HG03354 (cell line): ENCODE measurements around the gene PIK3R3.

Source experiments
- ATAC-seq: cut with Tn5 transposase; IDR thresholded peaks from one replicate; pipeline ENCODE4 v1.9.1; 2021; ENCODE audit warnings: mild to moderate bottlenecking; ENCODE audit not compliant: unreplicated experiment, poor library complexity, severe bottlenecking

Gene PIK3R3

DNA sequence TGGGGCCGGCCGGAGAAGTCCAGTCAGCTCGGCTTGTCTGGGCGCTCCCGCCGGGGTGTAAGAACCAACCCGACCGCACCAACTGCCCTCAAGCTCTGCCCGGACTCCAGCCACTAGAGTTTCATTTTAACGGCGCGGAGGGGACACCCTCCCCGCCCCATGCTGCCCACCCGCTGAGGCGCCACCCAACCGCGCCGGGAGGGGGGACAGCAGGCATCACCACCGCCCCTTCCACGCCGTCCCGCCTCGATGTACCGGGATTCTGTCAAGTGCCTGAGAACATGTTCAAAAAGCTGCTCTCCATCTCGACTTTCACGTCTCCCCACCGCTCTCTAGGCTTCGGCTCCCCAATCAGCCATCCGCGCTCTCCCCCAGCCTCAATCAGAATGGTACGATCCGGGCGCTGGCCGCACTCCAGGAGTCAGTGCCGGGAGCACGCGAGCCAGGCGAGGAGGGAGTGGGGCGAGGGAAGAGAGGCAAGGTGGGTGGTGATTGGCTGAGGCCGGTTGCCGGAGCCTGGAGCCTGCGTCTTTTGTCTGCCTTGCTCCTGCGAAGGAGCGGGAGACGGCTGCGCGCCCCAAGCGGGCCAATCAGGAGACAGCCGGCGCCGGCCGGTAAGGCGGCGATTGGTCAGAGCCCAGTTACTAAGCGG lies at the start of gene PIK3R3:
Gene PIK3R3 (minus strand): TSS at position 101 of the 652 bp plus-strand sequence. CDS start 677 bp downstream, outside the sequence.
- peak; percentile 88 for ATAC-seq

DNA sequence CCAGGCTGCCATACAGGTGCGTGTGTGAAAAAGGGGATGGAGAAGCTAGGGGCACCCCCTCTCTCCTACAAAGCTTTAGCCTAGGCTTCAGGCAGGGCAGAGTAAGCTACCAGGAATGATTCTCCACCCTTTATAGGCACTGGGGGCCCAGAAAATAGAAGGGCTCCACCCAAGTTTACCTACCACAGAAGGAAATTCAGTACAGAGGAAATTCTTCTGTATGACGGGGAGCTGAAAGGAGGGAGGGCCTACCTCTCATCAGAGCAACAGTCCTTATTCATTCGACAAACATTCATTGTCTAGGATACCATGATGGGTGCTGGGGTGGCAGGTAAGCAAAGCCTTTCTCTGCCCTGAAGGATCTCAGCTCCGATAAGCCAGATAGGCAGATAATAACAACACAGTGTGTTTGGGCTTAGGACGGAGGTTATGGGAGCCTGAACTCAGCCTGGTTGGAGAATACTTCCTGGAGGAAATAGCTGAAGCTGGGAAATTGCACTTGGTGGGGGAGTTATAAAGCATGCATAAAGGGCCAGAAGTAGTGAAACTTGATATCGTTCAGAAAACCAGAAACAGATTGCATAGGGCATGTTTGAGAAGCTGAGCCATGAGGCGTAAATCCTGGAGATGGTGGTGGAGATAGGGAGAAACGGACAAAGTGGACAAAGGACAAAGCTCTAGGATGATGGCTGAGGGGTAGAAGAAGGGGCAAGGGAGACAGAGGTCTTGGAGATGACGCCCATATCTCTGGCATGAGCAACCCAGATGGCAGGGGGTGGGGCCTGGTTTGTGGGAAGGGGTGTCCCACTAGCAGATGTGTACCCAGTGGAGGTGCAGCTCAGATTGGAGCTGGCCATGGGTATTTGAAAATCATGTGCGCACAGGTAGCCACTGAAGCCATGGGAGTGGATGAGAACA lies 49.2 kb upstream of the PIK3R3 start:
- no peak for ATAC-seq

DNA sequence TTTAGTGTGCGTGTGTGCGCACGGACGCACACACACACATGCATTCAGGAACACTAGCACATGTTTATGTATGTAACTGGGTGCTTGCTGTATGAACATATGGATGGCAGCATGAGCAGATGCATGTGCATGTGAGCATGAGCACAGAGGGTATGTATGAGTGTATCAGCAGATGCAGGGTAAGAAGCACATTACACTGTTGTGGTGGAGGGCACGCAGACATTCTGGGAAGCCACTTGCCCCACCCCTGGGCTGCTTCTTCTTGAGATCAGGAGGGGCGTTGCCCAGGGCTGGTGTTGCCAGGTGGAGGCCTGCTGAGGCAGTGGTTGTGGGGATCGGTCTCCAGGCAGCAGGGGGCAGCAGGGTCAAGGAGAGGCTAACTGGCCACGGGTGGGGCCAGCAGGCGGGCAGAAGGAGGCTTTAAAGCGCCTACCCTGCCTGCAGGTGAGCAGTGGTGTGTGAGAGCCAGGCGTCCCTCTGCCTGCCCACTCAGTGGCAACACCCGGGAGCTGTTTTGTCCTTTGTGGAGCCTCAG lies 47.7 kb upstream of the PIK3R3 start:
- no peak for ATAC-seq

DNA sequence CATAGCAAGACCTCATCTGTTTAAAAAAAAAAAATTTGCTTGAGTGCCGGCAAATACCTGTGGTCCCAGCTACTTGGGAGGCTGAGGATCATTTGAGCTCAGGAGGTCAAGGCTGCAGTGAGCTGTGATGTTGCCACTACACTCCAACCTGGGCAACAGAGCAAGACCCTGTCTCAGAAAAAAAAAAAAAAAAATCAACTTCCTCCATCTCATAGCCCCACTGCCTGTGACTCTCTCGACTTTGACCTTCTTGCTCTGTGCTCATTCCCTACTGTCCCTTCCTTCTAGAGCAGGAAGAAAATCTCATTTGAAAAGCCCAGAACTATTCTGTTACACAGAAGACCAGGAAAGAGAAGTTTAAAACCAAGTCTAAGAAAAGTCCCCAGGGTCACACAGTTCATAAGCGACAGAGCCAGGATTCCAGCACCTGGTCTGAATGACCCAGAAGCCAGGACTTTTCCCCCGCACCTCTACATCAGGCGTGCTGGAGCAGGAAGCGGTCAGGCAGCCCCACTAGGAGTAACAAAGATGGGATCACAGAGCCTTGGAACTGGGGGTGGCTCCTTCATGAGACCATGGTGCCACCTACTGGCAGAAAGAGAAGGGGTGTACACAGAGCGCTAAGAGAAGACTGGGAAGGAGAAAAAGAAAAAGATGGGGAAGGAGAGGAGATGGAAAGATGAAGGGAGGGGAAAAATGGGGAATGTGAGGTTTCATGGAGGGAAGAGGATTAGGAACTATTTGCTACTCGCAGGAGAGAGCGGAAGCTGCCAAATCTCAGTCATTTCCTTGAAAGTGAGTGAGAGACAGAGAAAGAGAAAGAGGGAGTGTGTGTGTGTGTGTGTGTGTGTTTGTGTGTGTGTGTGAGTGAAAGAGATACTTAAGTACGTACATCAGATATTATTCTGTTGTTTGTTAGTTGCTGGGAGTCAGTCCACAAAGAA lies 47.0 kb upstream of the PIK3R3 start:
- ATAC-seq: peak; percentile 50

DNA sequence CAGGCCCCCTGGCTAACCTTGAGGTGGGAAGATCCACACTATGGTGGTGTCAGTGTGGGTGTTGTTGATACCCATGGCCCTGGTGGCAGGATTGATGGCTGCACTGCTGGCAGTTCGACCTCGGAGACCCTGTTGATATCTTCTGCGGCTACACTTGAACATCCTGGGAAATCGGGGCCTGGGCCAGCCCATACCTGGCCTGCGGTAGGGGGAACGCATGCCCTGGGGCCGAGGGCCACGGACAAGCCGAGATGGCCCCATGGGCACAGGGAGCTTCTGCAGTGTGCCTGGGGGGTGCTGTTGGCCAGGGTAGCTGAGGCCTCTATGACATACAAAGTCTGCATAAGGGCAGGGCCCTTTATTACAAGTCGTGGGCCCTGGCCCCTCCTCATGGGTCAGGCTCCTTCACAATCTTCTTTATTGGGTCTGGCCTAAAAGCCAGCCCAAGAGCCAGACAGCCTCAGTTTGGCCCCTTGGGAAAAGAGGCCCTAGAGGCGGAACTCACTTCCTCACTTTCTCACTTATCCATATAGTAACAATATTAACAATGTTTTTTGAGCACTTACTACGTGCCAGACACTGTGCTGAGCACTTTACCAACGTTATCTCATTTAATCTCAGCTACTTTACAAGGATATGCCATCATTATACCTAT lies 43.9 kb upstream of the PIK3R3 start, which contains the start of gene P3R3URF:
Gene P3R3URF (minus strand): TSS at position 278 of the 655 bp plus-strand sequence. CDS start 17 bp downstream, at position 261.
- no peak for ATAC-seq

DNA sequence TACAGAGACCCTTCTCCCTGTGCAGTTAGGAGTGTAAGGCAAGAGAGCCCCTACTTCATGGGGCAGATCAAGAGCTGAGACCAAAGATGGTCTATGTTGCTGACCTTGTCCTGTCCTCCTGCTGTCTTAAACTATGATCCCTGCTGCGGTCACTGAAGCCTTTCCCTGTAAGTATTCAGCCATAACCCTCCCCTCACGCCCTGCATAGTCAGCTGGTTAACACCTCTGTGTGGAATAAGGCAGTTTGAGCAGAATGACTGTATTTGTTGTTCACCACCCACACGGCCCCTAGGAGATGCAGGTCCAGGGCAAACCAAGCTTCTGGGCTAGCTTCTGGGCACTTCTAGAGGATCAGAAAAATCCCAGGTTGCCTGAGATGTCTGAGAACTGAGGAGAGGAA lies 42.8 kb upstream of the PIK3R3 start:
- no peak for ATAC-seq

DNA sequence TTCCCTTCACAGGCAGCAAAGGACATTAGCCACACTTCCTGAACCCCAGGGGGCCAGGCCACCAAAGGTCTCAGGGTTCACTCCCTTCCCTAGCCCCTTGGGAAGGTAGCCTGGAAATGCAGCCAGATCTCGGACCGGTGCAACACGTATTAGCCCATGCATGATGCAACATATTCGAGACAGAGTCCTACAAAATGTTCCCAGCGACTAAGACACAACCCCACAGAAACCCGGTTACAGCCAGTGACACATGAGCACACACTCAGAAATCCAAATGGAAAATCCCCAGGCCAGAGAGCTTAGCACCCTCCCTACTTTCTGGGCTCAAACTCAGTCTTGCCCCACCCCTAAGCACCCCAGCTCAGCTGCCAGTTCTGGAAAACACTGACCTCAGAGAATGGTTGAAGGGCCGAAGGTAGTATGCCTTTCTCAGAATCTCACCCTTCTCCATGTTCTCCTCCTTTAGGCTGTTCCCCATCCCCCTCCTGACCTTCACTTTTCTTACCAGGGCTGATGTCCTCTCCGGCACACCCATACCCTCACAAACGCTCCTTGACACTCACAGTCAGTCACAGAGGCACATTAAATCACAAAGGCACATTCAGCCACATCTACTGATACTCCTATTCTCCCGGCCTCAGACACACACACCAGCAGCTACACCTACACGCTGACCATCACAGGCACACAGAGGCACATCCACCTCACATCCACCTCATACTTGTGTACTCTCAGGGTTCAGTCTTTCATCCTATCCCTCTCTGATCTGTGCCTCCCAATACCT lies 42.2 kb upstream of the PIK3R3 start, which contains the start of gene TSPAN1:
Gene TSPAN1 (plus strand): TSS at position 640 of the 784 bp plus-strand sequence. CDS start 6,021 bp downstream, outside the sequence.
- no peak for ATAC-seq

DNA sequence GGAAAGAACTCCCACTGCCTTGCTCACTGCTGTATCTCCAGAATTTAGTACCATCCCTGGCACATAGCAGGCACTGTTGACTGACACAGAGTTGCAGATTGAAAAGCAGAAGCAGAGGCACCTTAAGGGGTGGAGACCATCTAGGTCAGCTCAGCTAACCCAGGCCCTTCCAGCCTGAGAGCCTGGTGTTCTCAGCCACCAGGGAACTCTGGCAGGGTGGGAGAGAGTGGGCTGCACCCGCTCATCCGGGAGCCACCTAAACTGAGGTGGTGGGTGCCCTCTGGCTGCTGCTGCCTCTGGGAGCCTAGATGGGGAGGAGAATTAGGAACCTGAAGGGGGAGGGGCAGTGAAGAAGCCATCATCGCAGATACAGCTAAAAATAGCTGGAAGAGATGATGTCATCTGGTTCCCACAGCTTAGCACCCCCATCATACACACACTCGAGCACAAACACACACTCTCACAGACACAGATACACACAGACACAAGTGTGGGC lies 41.0 kb upstream of the PIK3R3 start:
- no peak for ATAC-seq

DNA sequence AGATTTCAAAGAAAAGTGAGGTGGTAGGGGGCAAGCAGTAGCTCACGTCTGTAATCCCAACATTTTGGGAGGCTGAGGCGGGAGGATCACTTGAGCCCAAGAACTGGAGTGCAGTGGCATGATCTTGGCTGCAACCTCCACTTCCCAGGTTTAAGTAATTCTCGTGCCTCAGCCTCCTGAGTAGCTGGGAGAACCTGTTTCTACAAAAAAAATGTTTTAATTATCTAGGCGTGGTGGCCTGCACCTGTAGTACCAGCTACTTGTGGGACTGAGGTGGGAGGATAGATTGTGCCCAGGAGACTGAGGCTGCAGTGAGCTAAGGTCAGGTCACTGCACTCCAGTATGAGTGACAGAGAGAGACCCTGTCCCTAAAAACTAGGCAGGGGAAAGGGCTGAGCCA lies 39.9 kb upstream of the PIK3R3 start:
- no peak for ATAC-seq

DNA sequence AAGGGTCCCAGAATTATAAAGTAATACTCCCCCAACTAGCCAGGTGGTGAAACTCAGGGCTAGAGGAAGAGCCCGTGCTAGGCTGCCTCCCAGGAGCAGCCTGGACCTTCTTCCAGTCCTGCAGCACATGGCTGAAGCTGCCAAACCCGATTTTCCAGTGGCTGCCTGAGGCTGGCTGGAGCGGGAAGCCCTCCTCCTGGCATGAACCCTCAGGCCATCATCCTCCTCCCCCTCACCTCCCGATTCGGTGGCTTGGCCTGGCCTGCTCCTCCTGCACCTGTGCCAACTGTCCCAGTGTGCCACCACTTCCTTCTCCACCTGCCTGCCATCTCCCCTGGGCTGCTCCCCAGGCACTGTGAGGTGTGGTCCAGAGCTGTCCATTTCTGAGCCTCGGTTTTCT lies 39.4 kb upstream of the PIK3R3 start:
- no peak for ATAC-seq

DNA sequence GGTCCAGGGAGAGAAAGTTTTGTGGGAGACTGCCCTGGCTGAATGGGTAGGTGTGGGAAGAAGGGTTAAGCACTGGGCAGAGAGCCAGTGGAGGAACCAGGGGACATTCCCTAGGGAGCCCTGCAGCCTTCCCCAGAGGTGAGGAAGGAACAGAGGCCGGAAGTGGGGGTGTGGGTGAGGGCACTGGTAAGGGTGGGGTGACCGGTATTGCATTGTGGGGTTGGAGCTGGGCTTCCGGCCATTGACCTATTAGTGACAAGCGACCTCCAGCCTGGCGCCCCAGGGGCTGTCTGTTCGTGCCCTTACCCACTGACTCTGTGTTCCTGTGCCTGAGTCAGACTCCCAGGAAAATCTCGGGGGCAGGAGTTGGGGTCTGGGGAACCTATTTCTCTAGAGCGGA lies 38.9 kb upstream of the PIK3R3 start:
- no peak for ATAC-seq

DNA sequence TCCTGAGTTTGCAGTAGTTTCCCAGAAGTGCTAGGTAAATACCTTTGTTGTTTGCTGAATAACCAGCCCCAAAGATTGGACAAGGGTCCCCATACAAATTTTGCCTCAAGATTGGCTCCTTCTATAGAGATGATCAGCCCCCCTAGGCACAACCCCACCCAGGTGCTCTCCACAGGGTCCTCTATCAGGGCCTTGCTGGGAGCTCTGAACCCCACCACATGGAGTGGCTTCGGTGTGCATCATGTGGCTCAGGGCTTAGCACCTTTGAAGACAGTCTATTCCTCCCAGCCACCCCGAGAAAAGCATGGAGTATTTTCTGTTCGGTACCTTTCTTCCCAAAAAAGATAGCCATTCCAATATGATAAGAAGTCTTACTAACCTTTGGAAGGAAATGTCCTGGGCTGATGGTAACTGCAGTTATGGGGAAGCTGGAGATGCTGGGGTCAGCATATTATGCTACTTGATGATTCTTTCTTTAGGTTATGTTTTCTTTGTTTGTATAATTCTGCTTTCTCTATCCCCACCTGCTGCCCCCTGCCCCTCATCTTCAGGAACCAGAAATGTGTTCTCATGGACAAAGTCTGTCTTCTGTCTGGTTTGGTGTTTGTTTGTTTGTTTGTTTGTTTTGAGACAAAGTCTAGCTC lies 37.5 kb upstream of the PIK3R3 start:
- ATAC-seq: no peak

DNA sequence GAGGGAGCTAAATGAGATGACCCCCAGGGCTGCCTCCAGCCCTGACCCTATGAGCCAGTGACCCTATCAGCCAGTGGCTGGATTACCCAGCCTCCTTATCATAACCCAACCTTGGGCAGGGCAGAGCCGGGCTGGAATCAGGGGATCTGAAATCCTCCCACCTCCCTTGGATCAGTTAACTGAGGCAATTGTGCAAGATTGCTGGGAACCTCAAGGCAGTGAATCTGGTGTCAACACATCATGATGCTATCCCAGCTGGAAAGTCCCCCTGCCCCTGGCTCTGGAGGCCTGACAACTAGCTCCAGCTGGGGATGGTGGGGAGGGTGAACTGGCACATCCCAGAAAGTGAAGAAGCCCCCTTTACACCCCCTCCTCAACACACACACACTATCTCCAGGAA lies 36.0 kb upstream of the PIK3R3 start:
- ATAC-seq: no peak

DNA sequence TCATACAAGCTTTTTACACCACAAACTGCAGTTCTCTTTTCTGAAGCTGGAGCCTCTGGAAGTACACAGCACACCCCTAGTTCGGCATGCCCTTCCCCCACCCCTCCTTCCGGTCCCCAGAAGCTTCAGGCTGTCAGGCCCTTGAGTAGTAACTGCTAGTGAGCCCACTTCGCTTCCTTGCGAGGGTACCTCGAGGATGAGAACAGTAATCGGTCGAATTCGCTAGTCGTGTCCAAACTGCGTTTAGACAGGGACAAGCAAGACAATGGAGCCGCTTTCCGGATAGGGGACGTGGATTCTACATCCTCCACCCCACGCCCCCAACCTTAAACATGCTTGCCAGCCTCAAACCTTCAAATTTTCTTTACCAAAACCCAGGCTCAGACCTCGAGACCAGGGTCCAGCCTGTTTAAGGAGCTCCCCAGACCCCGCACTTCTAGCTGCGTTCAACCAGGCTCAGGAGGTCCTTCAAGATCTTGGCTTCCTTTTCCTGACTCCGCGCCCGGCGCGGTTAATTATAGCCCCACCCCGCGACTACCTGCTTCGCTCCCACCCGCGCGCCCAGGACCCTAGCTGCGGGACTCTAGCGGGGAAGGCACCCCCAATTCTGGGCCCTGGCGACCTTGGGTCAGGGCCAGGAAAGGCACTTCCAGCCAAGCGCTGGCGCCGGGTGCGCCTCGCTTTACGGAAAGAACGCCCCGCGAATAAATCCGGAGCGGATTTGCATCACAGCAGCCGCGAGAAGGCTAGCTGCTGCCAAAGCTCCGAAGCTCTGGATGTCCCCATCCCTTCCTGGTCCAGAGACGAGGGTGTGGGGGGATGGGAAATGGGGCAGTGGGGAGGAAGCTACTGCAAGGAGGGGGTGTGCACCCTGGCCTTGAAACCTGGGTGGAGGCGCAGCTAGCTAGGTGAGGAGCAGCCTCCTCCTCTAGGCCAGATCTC lies 34.4 kb upstream of the PIK3R3 start:
- ATAC-seq: peak; percentile 60

DNA sequence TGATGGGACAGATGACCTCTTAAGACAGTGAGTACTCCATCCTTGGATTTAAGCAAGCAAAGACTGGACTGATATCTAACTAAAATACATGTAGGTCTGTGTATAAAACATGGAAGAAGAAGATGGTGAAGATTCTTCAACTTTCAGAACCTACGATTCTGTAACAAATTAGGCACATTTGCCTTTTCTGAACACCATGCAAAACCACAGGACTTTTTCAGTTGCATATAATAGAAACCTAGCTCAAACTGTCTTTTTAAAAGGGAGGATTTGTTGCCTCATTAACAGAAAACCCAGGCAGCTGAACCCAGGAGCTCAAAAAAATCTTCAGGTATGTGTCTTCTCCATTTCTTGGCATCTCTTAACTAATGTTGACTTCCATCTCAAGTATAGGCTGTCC lies 27.8 kb upstream of the PIK3R3 start:
- no peak for ATAC-seq

DNA sequence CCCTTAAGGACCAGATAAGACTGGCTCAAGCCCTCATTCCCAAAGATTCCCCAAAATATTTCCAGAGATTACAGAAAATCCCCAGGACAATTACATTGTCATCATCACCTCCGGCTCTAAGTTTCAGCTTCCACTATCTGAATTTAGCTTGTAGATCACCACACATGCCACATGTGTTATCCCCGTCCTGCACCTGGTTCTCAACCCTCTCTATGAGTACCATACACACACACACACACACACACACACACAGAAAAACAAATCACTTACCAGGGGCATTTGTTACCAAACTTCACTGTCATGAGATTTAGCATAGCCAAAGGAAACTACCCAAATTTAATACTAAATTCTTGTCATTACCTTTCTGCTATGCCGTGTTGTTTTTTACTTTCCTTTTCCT lies 27.1 kb upstream of the PIK3R3 start:
- ATAC-seq: peak; percentile 56
